GM12872 (cell line): ENCODE data around the gene ATP11B.

ENCODE experiments used
- CTCF ChIP-seq: IDR thresholded peaks from 3 replicates; pipeline ENCODE4 v1.5.1; 2011; ENCODE audit warnings: low read depth, mild to moderate bottlenecking, low read length, moderate library complexity; ENCODE audit not compliant: insufficient read depth

Gene ATP11B

GRCh38 chr3:182766099-182766498, 27.2 kb upstream of the ATP11B start:
- TF ChIP-seq CTCF, result no peak

GRCh38 chr3:182768413-182768812, 24.9 kb upstream of the ATP11B start:
- no peak for TF ChIP-seq CTCF

GRCh38 chr3:182769673-182770072, 23.6 kb upstream of the ATP11B start:
- no peak for TF ChIP-seq CTCF

- TF ChIP-seq CTCF, result no peak
Measured at GRCh38 chr3:182782149-182782548, 11.2 kb upstream of the ATP11B start.

- TF ChIP-seq CTCF, result no peak
Measured at GRCh38 chr3:182783106-182783505, 10.2 kb upstream of the ATP11B start.

- no peak for TF ChIP-seq CTCF
Measured at GRCh38 chr3:182784542-182784941, 8.8 kb upstream of the ATP11B start.

GRCh38 chr3:182785142-182785541, 8.2 kb upstream of the ATP11B start:
- no peak for TF ChIP-seq CTCF

GRCh38 chr3:182785756-182786155, 7.5 kb upstream of the ATP11B start:
- TF ChIP-seq CTCF, result no peak
